Gastroesophageal sphincter (tissue), 4 donors: ENCODE data around the gene RNASE11. TPM values are rescaled to one million over a fixed set of nuclear protein-coding genes. Genes with fewer than 3 reads are reported as not detected.
A peak's percentile ranks its signal among the peaks of the same experiment; 100 is the strongest.

Experiments used
- ATAC-seq: fragments of 150-250 bp; one replicate; pipeline ENCODE4 v1.9.1; 2016; ENCODE audit warnings: mild to moderate bottlenecking, moderate library complexity
- H3K27ac ChIP-seq, 4 donors: fragments of 200-600 bp; sonication (generic) in 3 of 4; 1 replicate in 3 of 4; 2 replicates in 1 of 4; pipeline ENCODE4 v1.5.1; 2016 to 2019
- H3K27me3 ChIP-seq: fragments of 200-600 bp; sonication (generic); one replicate; pipeline ENCODE4 v1.5.1; 2019
- H3K36me3 ChIP-seq, 2 donors: fragments of 200-600 bp; sonication (generic); one replicate each; pipeline ENCODE4 v1.5.1; 2019; ENCODE audit warnings: control low read depth in 1 of 2
- H3K4me1 ChIP-seq, 3 donors: fragments of 200-600 bp; sonication (generic); 1 replicate in 2 of 3; 2 replicates in 1 of 3; pipeline ENCODE4 v1.5.1; 2016 to 2019; ENCODE audit warnings: control low read depth in 2 of 3
- H3K4me3 ChIP-seq, 2 donors: fragments of 200-600 bp; sonication (generic); one replicate each; pipeline ENCODE4 v1.5.1; 2019; ENCODE audit warnings: mild to moderate bottlenecking in 1 of 2, moderate library complexity in 1 of 2
- H3K9me3 ChIP-seq, 3 donors: fragments of 200-600 bp; sonication (generic); one replicate each; pipeline ENCODE4 v1.5.1; 2017 to 2019; ENCODE audit warnings: control low read depth in 2 of 3
- CTCF ChIP-seq, 4 experiments: fragments of 200-600 bp in 2 of 4; fragments of 450-650 bp in 2 of 4; sonication (generic) in 1 of 4; IDR thresholded peaks; one replicate each; pipeline ENCODE4 v1.5.1; 2017 to 2019; ENCODE audit warnings: antibody characterized with exemption in 4 of 4, mild to moderate bottlenecking in 2 of 4, moderate library complexity in 2 of 4
- EP300 ChIP-seq: sonication (generic); formaldehyde crosslinking; IDR thresholded peaks from one replicate; pipeline ENCODE4 v1.6.1; 2017; ENCODE audit warnings: antibody characterized with exemption, mild to moderate bottlenecking
- POLR2A ChIP-seq, 2 donors: fragments of 450-650 bp; IDR thresholded peaks; one replicate each; pipeline ENCODE4 v1.6.1; 2017; ENCODE audit warnings: antibody characterized with exemption in 2 of 2, mild to moderate bottlenecking in 2 of 2, moderate library complexity in 1 of 2
- POLR2AphosphoS5 ChIP-seq: sonication (generic); formaldehyde crosslinking; IDR thresholded peaks from one replicate; pipeline ENCODE4 v1.6.1; 2017; ENCODE audit warnings: antibody characterized with exemption
- WGBS, 2 donors: methylation state at CpG; one replicate each; pipeline ENCODE4 v1.1.5; 2018; ENCODE audit warnings: low coverage in 1 of 2; 5-methylcytosine and 5-hydroxymethylcytosine counted together
- total RNA-seq, 4 donors: library from RNA; depleted of rRNA; stranded (reverse); fragments of >200 nt; gene quantifications; one replicate each; pipeline ENCODE4 v1.1.0, GENCODE V29; 2016

RNASE11 gene
- total RNA-seq, 4 donors from 2014 or later: not detected

- peak overlapping the region; percentile 72 to 81 (median 78) for H3K27ac ChIP-seq
- no peak for ATAC-seq
- H3K9me3 ChIP-seq: no peaks in the 10 kb centered on the region
- no peak for TF ChIP-seq CTCF (IDR thresholded peaks at IDR 0.05)
- no peak for TF ChIP-seq EP300
- no peak for TF ChIP-seq POLR2AphosphoS5
- TF ChIP-seq POLR2A (IDR thresholded peaks at IDR 0.05): no peak
- H3K27me3 ChIP-seq: no peaks in the 10 kb centered on the region
- 6 to 12% methylated on average over 8 to 15 of the region's 17 CpGs for WGBS, 2 donors
- H3K36me3 ChIP-seq: no peaks in the 10 kb centered on the region
- peak overlapping the region; percentile 56 to 73 for H3K4me3 ChIP-seq
- peaks cover 0 to 44% (median 7%) of the 10 kb centered on the region in 3 donors for H3K4me1 ChIP-seq
These were observed 26.4 kb upstream of the RNASE11 start for GRCh38 chr14:20614038-20614840.

- ATAC-seq: peak; percentile 89
- H3K4me3 ChIP-seq: peak overlapping the region; percentile 56 to 73
- peaks cover 0 to 48% (median 7%) of the 10 kb centered on the region in 3 donors for H3K4me1 ChIP-seq
- no peaks in the 10 kb centered on the region for H3K36me3 ChIP-seq
- H3K9me3 ChIP-seq: no peaks in the 10 kb centered on the region
- no peaks in the 10 kb centered on the region for H3K27me3 ChIP-seq
- peak overlapping the region; percentile 72 to 81 (median 78) for H3K27ac ChIP-seq
- 0 to 1% methylated on average over 15 to 26 of the region's 34 CpGs for WGBS, 2 donors
- TF ChIP-seq EP300: no peak
- peak; percentile 61 to 99 (median 90) for TF ChIP-seq CTCF (IDR thresholded peaks at IDR 0.05)
These were observed 25.6 kb upstream of the RNASE11 start for GRCh38 chr14:20613094-20614037.

- peak overlapping the region in 1 of 4 donors; percentile 80 for H3K27ac ChIP-seq
- WGBS, 2 donors: 40 to 57% methylated on average over 5 of the region's 5 CpGs
- H3K27me3 ChIP-seq: no peaks in the 10 kb centered on the region
- no peak for TF ChIP-seq POLR2A (IDR thresholded peaks at IDR 0.05)
- TF ChIP-seq EP300: no peak
- no peak for TF ChIP-seq POLR2AphosphoS5
- TF ChIP-seq CTCF (IDR thresholded peaks at IDR 0.05): no peak
- no peak overlapping the region for H3K4me3 ChIP-seq
- no peaks in the 10 kb centered on the region for H3K9me3 ChIP-seq
- no peaks in the 10 kb centered on the region for H3K36me3 ChIP-seq
- no peak for ATAC-seq
- peaks cover 0 to 48% (median 7%) of the 10 kb centered on the region in 3 donors for H3K4me1 ChIP-seq
These were observed 24.6 kb upstream of the RNASE11 start for GRCh38 chr14:20612403-20612802.

GRCh38 chr14:20611277-20611676 lies 23.5 kb upstream of the RNASE11 start:
- Histone ChIP-seq H3K36me3 (no peaks in the 10 kb centered on the region), H3K4me1 (peaks cover 0 to 48% (median 7%) of the 10 kb centered on the region in 3 donors), H3K27ac (no peak overlapping the region), H3K9me3 (no peaks in the 10 kb centered on the region), H3K27me3 (no peaks in the 10 kb centered on the region), H3K4me3 (no peak overlapping the region)
- TF ChIP-seq POLR2AphosphoS5 (no peak), CTCF (IDR thresholded peaks at IDR 0.05) (no peak), EP300 (no peak), POLR2A (IDR thresholded peaks at IDR 0.05) (no peak)
- ATAC-seq: no peak
- WGBS, 2 donors: 52 to 57% methylated on average over 4 of the region's 4 CpGs
